GM18505 (cell line): ENCODE data around the gene RAD51B.

Experiments
- ATAC-seq: cut with Tn5 transposase; IDR thresholded peaks from one replicate; pipeline ENCODE4 v1.9.1; 2021; ENCODE audit not compliant: unreplicated experiment
- POLR2A ChIP-seq: IDR thresholded peaks from 4 replicates; pipeline ENCODE4 v1.6.1; 2011; ENCODE audit warnings: borderline replicate concordance; ENCODE audit not compliant: insufficient read depth, insufficient read length; ENCODE audit errors: extremely low read depth

The RAD51B gene

GRCh38 chr14:68672609-68673285, 853.2 kb downstream of the RAD51B start:
- ATAC-seq = no peak
- TF ChIP-seq POLR2A = no peak

- no peak for TF ChIP-seq POLR2A
- no peak for ATAC-seq
Measured at GRCh38 chr14:68673464-68673863, 853.9 kb downstream of the RAD51B start.

DNA sequence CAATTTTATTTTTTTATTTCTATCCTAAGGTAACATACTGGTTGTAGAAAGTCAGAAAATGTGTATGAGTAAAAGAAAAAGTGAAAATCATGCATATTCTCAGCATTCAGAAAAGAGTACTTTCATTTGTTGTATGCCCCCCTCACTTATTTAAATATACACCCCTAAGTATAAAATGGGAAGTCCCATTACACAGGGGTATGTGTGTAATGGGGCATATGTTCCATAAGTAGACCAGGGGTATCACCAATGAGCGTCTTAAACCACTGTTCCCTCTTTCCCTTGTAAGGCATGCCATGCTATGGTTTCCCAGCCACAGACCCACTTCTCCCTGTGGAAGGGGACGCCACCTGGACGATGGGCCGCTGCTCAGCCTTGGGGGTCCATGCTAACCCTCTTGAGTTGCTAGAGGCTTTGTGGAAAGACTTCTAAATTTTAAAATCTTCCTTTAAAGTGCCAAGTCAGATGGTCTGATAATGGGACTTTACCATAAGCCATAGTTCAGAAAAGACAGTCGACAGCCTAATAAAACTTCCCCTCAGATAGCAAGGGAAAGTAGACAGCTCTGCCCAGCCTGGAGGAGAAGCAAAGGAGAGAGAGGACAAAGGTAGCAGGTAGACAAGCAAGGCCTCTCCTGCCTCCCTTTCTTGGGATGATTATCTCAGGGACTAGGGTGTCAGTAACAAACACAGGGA, 855.1 kb downstream of the RAD51B start:
- no peak for TF ChIP-seq POLR2A

DNA sequence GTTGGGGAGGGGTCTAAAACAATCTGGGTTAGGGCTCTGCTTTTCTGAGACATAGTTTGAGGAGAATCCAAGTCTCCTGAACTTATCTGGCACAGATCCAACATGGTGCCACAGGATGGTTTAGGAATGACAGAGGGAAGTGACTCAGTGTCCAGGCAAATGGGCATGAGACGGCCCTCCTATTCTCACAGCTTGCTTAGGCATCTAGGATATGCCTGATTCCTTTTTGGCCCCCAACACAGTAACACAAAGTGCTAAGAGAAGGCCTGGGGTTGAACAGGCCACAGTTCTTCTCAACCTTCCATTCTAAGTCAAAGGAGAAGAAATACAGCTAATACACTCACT, 855.6 kb downstream of the RAD51B start:
- ATAC-seq = no peak
- TF ChIP-seq POLR2A = no peak

More for the DNA sequence above, 855.1 kb downstream of the RAD51B start:
- ATAC-seq = no peak

GRCh38 chr14:68676511-68676943, 856.9 kb downstream of the RAD51B start:
- no peak for TF ChIP-seq POLR2A
- no peak for ATAC-seq

DNA sequence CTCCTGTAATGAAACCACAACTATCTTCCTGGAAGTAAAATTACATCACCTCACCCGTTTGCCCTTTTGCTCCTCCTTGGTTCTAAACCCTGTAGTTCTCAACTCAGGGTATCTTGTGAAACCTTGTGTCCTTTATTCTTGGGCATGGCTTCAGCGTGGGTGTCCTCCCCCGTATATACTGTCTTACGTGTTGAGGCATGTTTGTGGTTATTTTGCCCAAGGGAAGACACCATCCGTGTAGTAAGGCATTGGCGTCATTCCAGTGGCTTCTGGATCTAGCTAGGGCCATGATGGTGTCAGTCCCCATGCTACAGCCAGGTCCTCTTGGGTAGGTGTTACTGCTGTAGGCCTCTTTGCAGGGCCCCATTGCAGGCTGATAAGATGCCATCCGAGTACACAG, 857.9 kb downstream of the RAD51B start:
- no peak for ATAC-seq
- TF ChIP-seq POLR2A = no peak

GRCh38 chr14:68677901-68678300, 858.3 kb downstream of the RAD51B start:
- no peak for TF ChIP-seq POLR2A

DNA sequence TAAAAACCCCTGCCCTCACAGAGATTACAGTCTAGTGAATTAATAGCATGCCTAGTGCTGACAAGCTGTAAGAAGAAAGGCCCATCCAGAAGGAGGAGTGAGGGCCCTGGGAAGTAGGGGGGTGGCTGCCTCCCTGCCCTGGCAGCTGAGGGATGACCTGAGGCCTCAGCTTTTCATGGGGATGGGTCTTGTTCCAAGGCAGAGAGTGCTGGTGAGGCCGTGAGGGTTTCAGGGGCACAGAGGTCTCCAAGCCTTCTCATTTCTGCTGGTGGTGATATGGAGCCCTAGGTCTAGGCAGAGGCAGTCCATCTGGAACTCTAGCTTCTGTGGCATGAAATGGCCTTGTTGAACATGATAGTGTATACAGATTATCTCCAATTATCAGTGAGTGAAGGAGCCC, 858.9 kb downstream of the RAD51B start:
- no peak for ATAC-seq
- TF ChIP-seq POLR2A = no peak

More at GRCh38 chr14:68677901-68678300, 858.3 kb downstream of the RAD51B start:
- ATAC-seq = no peak

DNA sequence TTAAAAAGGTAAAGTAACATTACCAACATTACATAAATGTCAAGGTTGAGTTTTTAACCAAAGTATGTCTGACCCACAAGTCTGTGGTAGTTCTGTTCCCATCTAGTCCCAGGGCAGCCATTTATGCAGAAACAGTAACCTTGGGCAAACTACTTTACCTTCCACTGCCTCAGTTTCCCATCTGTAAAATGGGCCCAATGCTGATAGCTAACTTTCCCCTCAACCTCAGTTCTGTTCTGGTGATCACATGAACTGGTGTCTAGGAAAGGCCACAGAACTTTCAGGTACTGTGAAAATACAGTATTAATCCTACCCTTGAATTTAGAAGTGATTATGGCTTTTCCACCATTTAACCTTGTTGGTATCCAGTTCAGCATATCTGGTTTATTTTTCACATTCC, 859.7 kb downstream of the RAD51B start:
- no peak for TF ChIP-seq POLR2A
- no peak for ATAC-seq

- TF ChIP-seq POLR2A = no peak
- ATAC-seq = no peak
Measured at GRCh38 chr14:68679746-68680467, 860.3 kb downstream of the RAD51B start.

- ATAC-seq = no peak
- TF ChIP-seq POLR2A = no peak
Measured at GRCh38 chr14:68680541-68681051, 861.0 kb downstream of the RAD51B start.

DNA sequence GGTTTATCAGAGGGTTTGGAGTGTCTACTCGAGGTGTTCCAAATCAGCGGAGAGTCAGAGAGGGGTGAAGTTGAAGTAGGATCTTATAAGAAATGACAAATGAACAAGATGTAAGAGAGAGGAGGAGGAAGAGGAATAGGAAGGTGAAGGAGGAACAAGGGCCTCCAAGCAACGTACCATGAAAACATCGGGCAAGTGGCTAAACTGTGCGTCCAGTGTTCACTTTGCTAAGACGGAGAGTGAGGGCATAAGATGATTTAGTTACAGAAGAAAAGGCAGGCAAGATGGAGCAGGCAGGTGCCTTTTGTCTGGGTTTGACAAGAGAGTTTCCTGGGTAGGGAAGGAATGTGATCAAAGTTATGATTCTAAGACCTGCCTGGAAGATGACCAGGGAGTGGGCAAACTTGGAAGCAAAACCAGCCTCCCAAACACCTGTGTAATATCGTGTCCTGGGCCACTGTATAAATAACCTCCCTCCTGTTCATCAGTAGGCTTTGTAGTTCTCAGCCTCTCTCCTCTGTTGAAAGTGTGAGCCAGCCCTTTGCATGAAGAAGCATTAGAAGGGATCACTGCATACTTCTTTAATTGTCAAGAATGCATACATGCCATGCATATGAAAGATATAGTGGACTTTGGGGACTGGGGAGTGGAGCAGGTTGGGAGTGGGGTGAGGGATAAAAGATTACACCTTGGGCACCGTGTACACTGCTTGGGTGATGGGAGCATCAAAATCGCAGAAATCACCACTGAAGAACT, 861.9 kb downstream of the RAD51B start:
- ATAC-seq = no peak
- TF ChIP-seq POLR2A = no peak
